Measurements from ENCODE around the gene PCDHA7.
A peak's percentile ranks its signal among the peaks of the same experiment; 100 is the strongest.
"Not testable (repeated sequence)": the region's sequence is repeated elsewhere in the genome, so short reads cannot be mapped to it uniquely, and the experiment has no call there.

Gene PCDHA7

DNA sequence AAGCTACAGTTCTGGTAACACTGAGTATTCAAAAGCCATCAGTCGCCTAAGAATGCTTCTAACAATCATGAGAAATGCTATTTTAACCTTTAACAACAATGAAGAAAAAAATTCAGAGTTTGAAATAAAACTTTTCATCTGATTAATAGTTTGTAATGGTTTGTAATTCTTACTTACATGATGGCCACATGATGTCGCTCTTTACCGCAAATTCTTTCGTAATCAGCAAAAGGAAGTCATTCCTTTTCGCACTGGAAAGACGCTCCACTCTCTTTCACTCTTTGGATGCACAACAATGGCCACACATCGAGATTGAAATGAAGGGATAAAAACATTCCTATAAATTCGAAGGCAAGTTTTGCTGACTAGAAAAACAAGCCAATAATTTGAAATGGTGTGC lies at the start of gene PCDHA7:
PCDHA7 (plus strand) TSS at position 277 of the 400 bp plus-strand sequence; CDS start at position 392, 115 bp downstream.
- DNase-seq (ENCODE audit: low read depth in 2 of 3, low spot score in 1 of 3): no peak

DNA sequence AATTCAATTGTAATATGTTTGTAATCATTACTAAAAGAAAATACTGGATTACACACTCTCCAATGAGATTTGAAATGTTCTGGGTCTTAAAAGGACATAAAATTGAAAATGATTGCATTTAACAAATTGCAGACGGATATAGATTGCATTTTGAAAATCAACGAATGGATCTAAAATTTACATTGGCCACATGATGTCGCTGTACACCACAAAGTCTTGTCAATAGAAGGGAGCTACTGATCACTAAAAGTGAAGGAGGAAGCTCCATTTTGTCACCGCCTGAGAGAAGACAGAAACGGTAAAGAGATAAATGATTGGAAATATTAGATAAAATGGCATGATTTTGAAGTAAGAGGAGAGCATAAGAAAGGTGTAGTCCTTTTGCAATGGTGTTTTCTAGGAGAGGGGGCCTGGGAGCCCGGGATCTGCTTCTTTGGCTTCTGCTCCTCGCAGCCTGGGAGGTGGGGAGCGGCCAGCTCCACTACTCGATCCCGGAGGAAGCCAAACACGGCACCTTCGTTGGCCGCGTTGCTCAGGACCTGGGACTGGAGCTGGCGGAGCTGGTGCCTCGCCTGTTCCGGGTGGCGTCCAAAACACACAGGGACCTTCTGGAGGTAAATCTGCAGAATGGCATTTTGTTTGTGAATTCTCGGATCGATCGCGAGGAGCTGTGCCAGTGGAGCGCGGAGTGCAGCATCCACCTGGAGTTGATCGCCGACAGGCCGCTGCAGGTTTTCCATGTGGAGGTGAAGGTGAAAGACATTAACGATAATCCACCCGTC lies 48.0 kb upstream of the PCDHA7 start, which contains the start of gene PCDHA1:
PCDHA1 (plus strand) TSS at position 236 of the 782 bp plus-strand sequence.
- no peak for DNase-seq (ENCODE audit: low read depth in 2 of 3, low spot score in 1 of 3)

GRCh38 chr5:140787422-140787821 lies 46.6 kb upstream of the PCDHA7 start:
- not testable (repeated sequence) for DNase-seq (ENCODE audit: low read depth in 2 of 3, low spot score in 1 of 3)

- not testable (repeated sequence) for DNase-seq (ENCODE audit: low read depth in 2 of 3, low spot score in 1 of 3)
Observed at GRCh38 chr5:140787849-140788504, 46.1 kb upstream of the PCDHA7 start.

- DNase-seq (ENCODE audit: low read depth in 2 of 3, low spot score in 1 of 3): no peak
Observed at GRCh38 chr5:140791089-140791488, 43.0 kb upstream of the PCDHA7 start.

- no peak for DNase-seq (ENCODE audit: low read depth in 2 of 3, low spot score in 1 of 3)
Observed at GRCh38 chr5:140794595-140795258, 39.3 kb upstream of the PCDHA7 start, which contains the start of gene PCDHA2. PCDHA2 (plus strand) TSS chr5:140794852.

GRCh38 chr5:140795259-140795641 lies 38.8 kb upstream of the PCDHA7 start:
- DNase-seq (ENCODE audit: low read depth in 2 of 3, low spot score in 1 of 3): no peak

DNA sequence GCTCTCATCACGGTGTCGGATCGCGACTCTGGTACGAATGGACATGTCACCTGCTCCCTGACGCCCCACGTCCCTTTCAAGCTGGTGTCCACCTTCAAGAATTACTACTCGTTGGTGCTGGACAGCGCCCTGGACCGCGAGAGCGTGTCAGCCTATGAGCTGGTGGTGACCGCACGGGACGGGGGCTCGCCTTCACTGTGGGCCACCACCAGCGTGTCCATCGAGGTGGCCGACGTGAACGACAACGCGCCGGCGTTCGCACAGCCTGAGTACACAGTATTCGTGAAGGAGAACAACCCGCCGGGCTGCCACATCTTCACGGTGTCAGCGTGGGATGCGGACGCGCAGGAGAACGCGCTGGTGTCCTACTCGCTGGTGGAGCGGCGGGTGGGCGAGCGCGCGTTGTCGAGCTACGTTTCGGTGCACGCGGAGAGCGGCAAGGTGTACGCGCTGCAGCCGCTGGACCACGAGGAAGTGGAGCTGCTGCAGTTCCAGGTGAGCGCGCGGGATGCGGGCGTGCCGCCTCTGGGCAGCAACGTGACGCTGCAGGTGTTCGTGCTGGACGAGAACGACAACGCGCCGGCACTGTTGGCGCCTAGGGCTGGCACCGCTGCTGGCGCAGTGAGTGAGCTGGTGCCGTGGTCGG lies 37.9 kb upstream of the PCDHA7 start:
- not testable (repeated sequence) for DNase-seq (ENCODE audit: low read depth in 2 of 3, low spot score in 1 of 3)

DNA sequence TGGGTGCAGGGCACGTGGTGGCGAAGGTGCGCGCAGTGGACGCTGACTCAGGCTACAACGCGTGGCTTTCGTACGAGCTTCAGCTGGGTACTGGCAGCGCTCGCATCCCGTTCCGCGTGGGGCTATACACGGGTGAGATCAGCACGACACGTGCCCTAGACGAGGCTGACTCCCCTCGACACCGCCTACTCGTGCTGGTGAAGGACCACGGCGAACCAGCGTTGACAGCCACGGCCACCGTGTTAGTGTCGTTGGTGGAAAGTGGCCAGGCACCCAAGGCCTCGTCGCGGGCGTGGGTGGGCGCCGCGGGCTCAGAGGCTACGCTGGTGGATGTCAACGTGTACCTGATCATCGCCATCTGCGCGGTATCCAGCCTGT lies 37.4 kb upstream of the PCDHA7 start:
- no peak for DNase-seq (ENCODE audit: low read depth in 2 of 3, low spot score in 1 of 3)

GRCh38 chr5:140800816-140801493 lies 33.1 kb upstream of the PCDHA7 start, which contains the start of gene PCDHA3:
PCDHA3 (plus strand) TSS chr5:140801057.
- DNase-seq (ENCODE audit: low read depth in 2 of 3, low spot score in 1 of 3): no peak

DNA sequence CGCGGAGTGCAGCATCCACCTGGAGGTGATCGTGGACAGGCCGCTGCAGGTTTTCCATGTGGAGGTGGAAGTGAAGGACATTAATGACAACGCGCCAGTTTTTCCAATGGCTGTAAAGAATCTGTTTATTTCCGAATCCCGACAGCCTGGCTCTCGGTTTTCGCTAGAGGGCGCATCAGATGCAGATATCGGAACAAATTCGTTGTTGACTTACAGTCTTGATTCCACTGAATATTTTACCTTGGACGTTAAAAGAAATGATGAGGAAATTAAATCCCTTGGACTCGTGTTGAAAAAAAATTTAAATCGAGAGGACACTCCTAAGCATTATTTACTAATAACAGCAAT lies 32.6 kb upstream of the PCDHA7 start:
- no peak for DNase-seq (ENCODE audit: low read depth in 2 of 3, low spot score in 1 of 3)

GRCh38 chr5:140802381-140802780 lies 31.7 kb upstream of the PCDHA7 start:
- not testable (repeated sequence) for DNase-seq (ENCODE audit: low read depth in 2 of 3, low spot score in 1 of 3)

- DNase-seq (ENCODE audit: low read depth in 2 of 3, low spot score in 1 of 3): no peak
Observed at GRCh38 chr5:140802781-140803271, 31.2 kb upstream of the PCDHA7 start.

GRCh38 chr5:140806834-140807775 lies 27.0 kb upstream of the PCDHA7 start, which contains the start of gene PCDHA4:
PCDHA4 (plus strand) TSS chr5:140807068.
- DNase-seq (ENCODE audit: low read depth in 2 of 3, low spot score in 1 of 3): no peak

DNA sequence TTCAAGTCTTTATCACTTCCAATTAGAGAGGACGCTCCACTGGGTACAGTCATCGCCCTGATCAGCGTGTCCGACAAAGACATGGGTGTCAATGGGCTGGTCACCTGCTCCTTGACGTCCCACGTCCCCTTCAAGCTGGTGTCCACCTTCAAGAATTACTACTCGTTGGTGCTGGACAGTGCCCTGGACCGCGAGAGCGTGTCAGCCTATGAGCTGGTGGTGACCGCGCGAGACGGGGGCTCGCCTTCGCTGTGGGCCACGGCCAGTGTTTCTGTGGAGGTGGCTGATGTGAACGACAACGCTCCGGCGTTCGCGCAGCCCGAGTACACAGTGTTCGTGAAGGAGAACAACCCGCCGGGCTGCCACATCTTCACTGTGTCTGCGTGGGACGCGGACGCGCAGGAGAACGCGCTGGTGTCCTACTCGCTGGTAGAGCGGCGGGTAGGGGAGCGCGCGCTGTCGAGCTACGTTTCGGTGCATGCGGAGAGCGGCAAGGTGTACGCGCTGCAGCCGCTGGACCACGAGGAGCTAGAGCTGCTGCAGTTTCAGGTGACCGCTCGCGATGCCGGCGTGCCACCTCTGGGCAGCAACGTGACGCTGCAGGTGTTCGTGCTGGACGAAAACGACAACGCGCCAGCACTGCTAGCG lies 25.7 kb upstream of the PCDHA7 start:
- not testable (repeated sequence) for DNase-seq (ENCODE audit: low read depth in 2 of 3, low spot score in 1 of 3)

GRCh38 chr5:140808889-140809291 lies 25.2 kb upstream of the PCDHA7 start:
- DNase-seq (ENCODE audit: low read depth in 2 of 3, low spot score in 1 of 3): no peak

DNA sequence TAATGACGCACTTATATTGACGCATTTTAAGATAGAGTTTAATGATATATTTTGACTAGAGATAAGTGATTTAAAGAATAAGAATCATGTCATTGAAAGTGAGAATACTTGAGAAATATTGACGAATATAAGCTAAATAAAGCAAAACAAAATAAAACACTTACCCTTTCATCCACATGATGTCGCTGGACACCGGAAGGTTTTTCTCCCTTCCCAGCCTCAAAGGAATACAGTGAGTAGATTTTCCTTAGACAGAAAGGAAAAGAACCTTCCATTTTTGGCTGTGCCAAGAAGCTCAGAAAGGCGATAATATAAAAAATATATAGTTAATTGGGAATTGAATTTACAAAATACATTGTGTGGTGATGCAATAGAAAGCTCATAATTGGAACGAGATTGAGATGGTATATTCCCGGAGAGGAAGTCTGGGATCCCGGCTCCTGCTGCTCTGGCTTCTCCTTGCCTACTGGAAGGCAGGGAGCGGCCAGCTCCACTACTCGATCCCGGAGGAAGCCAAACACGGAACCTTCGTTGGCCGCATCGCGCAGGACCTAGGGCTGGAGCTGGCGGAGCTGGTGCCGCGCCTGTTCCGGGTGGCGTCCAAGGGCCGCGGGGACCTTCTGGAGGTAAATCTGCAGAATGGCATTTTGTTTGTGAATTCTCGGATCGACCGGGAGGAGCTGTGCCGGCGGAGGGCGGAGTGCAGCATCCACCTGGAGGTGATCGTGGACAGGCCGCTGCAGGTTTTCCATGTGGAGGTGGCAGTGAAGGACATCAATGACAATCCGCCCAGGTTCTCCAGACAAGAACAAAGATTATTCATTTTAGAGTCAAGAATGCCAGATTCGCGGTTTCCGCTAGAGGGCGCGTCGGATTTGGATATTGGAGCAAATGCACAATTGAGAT lies 12.4 kb upstream of the PCDHA7 start, which contains the start of gene PCDHA5:
PCDHA5 (plus strand) TSS at position 239 of the 906 bp plus-strand sequence.
- peak in 2 of 3 donors; percentile 15 to 34 for DNase-seq (ENCODE audit: low read depth in 2 of 3, low spot score in 1 of 3)

DNA sequence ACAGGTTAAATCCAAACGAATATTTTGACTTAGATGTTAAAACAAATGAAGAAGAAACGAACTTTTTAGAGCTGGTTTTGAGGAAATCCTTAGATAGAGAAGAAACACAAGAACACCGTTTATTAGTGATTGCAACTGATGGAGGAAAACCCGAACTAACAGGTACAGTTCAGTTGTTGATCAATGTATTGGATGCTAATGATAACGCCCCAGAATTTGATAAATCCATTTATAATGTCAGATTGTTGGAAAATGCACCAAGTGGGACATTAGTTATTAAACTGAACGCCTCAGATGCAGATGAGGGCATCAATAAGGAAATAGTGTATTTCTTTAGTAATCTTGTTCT lies 11.8 kb upstream of the PCDHA7 start:
- DNase-seq (ENCODE audit: low read depth in 2 of 3, low spot score in 1 of 3): no peak

Data from stimulated activated CD4-positive, alpha-beta T cell treated with anti-CD3 and anti-CD28 coated beads, Interleukin-12 subunit alpha, Interleukin-12 subunit beta, amount 100 ng/mL, for 48 hours (primary cell).